Iris pigment epithelial cell (primary cell): ENCODE measurements around the gene ADCY10.
A peak's percentile ranks its signal among the peaks of the same experiment; 100 is the strongest.
"Not testable (repeated sequence)": the region's sequence is repeated elsewhere in the genome, so short reads cannot be mapped to it uniquely, and the experiment has no call there.

Experiments used
- DNase-seq: peaks from one replicate; pipeline ENCODE4 v3.0.0-alpha.2; 2011; ENCODE audit warnings: low read depth

The ADCY10 gene

GRCh38 chr1:167881069-167881468, 32.9 kb downstream of the ADCY10 start:
- peak; percentile 62 for DNase-seq

GRCh38 chr1:167880580-167881021, 33.3 kb downstream of the ADCY10 start:
- DNase-seq = peak; percentile 5

- DNase-seq = no peak
Observed at GRCh38 chr1:167879508-167879907, 34.4 kb downstream of the ADCY10 start.

- DNase-seq = no peak
Observed at GRCh38 chr1:167878372-167879160, 35.4 kb downstream of the ADCY10 start.

GRCh38 chr1:167876597-167877175, 37.2 kb downstream of the ADCY10 start:
- DNase-seq = no peak

- peak; percentile 61 for DNase-seq
Observed at GRCh38 chr1:167871331-167871730, 42.6 kb downstream of the ADCY10 start.

- peak; percentile 12 for DNase-seq
Observed at GRCh38 chr1:167869157-167870001, 44.6 kb downstream of the ADCY10 start.

GRCh38 chr1:167866739-167867414, 47.1 kb downstream of the ADCY10 start:
- not testable (repeated sequence) for DNase-seq

- not testable (repeated sequence) for DNase-seq
Observed at GRCh38 chr1:167866326-167866725, 47.6 kb downstream of the ADCY10 start.

- DNase-seq = not testable (repeated sequence)
Observed at GRCh38 chr1:167865804-167866308, 48.1 kb downstream of the ADCY10 start.

- DNase-seq = not testable (repeated sequence)
Observed at GRCh38 chr1:167865193-167865592, 48.7 kb downstream of the ADCY10 start.

- no peak for DNase-seq
Observed at GRCh38 chr1:167864392-167865032, 49.4 kb downstream of the ADCY10 start.

- no peak for DNase-seq
Observed at GRCh38 chr1:167863921-167864279, 50.0 kb downstream of the ADCY10 start.

GRCh38 chr1:167863191-167863920, 50.6 kb downstream of the ADCY10 start:
- not testable (repeated sequence) for DNase-seq

GRCh38 chr1:167862432-167863076, 51.4 kb downstream of the ADCY10 start:
- DNase-seq = peak; percentile 34

- DNase-seq = no peak
Observed at GRCh38 chr1:167861664-167862381, 52.1 kb downstream of the ADCY10 start.

- DNase-seq = peak; percentile 49
Observed at GRCh38 chr1:167860231-167860923, 53.6 kb downstream of the ADCY10 start.

- no peak for DNase-seq
Observed at GRCh38 chr1:167856711-167857418, 57.1 kb downstream of the ADCY10 start.
